ENCODE results near the gene MACROD2. TPM values are rescaled to one million over a fixed set of nuclear protein-coding genes. Genes with fewer than 3 reads are reported as not detected.
A peak's percentile ranks its signal among the peaks of the same experiment; 100 is the strongest.

MACROD2 gene
- total RNA-seq, 4 donors from 2014 or later, result 8.7 to 17.8 (median 10.8) TPM

DNA sequence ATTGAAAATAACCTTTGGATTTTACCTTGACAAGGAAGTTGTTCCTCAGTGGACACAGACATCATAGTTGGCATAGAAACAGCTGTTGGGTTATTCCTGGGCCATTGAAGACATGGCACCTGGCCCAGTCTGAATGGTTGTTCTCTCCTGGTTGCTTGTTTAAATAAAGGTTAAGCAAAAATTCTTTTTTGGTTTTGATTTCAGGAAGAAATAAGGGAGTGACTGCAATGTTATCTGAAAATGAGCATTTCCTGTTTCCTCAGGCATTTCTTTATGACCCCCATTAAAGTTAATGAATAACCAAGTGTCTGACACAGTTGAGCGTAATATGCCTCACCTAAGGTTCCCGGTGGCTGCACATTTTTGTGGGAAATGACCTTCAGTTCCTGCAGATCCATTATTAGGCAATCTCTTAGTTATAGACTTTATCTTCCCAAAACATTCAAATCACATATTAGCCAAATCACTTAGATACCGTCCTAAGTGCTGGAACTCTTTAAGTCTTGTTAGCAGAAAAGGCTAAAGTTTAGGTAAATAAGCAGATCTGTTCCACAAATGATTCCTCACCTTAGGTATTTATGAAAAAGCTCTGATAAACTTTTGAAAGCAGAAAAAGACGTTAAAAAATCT is 990.8 kb downstream of the MACROD2 start:
- TF ChIP-seq, protein P1, sequence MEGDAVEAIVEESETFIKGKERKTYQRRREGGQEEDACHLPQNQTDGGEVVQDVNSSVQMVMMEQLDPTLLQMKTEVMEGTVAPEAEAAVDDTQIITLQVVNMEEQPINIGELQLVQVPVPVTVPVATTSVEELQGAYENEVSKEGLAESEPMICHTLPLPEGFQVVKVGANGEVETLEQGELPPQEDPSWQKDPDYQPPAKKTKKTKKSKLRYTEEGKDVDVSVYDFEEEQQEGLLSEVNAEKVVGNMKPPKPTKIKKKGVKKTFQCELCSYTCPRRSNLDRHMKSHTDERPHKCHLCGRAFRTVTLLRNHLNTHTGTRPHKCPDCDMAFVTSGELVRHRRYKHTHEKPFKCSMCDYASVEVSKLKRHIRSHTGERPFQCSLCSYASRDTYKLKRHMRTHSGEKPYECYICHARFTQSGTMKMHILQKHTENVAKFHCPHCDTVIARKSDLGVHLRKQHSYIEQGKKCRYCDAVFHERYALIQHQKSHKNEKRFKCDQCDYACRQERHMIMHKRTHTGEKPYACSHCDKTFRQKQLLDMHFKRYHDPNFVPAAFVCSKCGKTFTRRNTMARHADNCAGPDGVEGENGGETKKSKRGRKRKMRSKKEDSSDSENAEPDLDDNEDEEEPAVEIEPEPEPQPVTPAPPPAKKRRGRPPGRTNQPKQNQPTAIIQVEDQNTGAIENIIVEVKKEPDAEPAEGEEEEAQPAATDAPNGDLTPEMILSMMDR (IDR thresholded peaks at IDR 0.05), result no peak
- TF ChIP-seq POLR2A (IDR thresholded peaks at IDR 0.05), result no peak
- peaks cover 15 to 18% of the 10 kb centered on the region in 2 donors for H3K4me1 ChIP-seq
- no peaks in the 10 kb centered on the region for H3K36me3 ChIP-seq
- H3K27ac ChIP-seq, result peak overlapping the region; percentile 62 to 84 (median 79)
- DNase-seq, result peak; percentile 90 to 92
- no peaks in the 10 kb centered on the region for H3K27me3 ChIP-seq
- 27 to 32% methylated on average over 4 of the region's 4 CpGs for WGBS, 2 donors
- H3K9me3 ChIP-seq, result no peaks in the 10 kb centered on the region
- H3K4me3 ChIP-seq (replicated peaks in 1 of 3), result no peak overlapping the region
- intact Hi-C loops (cut with DNase I), result no loop called here

DNA sequence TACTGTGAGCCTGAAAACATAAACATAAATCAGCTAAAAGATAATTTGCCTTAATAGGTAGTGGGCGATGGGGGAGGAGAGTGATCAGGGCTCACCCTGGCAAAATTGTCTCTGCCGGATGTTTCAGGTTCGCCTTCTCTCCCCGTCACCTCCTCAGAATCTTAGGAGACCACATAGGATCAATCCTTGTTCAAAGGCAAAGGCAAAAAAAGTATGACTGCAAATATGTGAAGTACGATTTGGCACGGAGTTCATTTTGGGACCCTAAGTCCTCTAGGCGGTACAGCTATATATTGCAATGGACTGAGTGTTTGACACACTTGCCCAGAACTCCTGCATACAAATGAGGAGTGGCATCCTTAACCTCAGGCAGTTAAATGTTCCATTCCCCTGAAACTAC is 991.3 kb downstream of the MACROD2 start:
- 90 to 92% methylated on average over 7 of the region's 7 CpGs for WGBS, 2 donors
- peak overlapping the region; percentile 62 to 84 (median 63) for H3K27ac ChIP-seq
- intact Hi-C loops (cut with DNase I), result no loop called here

DNA sequence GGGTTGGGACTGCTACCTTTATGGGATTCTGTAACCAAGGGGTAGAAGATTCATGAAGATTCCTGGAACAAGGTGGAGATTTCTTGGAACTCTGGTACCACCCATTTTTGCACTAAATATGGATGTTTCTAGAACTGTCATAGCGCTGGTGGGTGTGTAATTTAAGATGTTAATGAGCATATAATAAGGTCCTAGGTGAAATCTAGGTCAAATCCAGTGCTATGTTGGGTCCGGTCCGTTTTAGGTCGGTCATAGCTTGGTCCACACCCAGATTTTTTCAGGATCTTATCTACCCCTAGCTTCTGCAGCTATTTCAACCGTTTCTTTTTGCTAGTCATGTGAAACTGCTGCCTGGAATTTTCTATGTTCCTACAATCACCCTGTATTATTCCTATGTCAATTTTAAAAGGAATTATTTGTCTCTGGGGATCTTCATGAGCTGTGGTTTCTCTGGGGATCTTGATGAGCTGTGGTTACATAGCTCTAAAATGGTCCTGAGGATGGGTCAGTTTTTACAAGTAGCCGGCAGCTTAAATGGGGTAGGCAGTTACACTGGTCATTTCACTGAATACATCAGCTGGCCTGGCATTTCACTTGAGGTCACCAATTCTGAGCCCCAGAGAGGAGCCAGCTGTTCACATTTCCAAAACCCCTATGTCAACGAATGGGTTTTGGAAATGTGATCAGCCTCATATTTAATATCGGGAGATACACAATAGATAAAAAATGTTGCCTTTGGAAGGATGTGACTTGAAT is 994.4 kb downstream of the MACROD2 start:
- DNase-seq, result no peak
- no peaks in the 10 kb centered on the region for H3K9me3 ChIP-seq
- H3K27me3 ChIP-seq, result no peaks in the 10 kb centered on the region
- H3K4me3 ChIP-seq (replicated peaks in 1 of 3), result no peak overlapping the region
- peaks cover 14 to 16% of the 10 kb centered on the region in 2 donors for H3K4me1 ChIP-seq
- no peak for TF ChIP-seq POLR2A (IDR thresholded peaks at IDR 0.05)
- TF ChIP-seq, protein P1 (IDR thresholded peaks at IDR 0.05), result no peak
- 90 to 93% methylated on average over 8 of the region's 8 CpGs for WGBS, 2 donors
- intact Hi-C loops (cut with DNase I), result no loop called here
- H3K27ac ChIP-seq, result no peak overlapping the region
- H3K36me3 ChIP-seq, result no peaks in the 10 kb centered on the region

More for the DNA sequence above, 991.3 kb downstream of the MACROD2 start:
- H3K4me1 ChIP-seq, result peaks cover 15 to 18% of the 10 kb centered on the region in 2 donors
- TF ChIP-seq, protein P1 (IDR thresholded peaks at IDR 0.05), result no peak
- TF ChIP-seq POLR2A (IDR thresholded peaks at IDR 0.05), result no peak
- H3K9me3 ChIP-seq, result no peaks in the 10 kb centered on the region
- no peaks in the 10 kb centered on the region for H3K27me3 ChIP-seq
- no peak overlapping the region for H3K4me3 ChIP-seq (replicated peaks in 1 of 3)
- DNase-seq, result no peak
- no peaks in the 10 kb centered on the region for H3K36me3 ChIP-seq

DNA sequence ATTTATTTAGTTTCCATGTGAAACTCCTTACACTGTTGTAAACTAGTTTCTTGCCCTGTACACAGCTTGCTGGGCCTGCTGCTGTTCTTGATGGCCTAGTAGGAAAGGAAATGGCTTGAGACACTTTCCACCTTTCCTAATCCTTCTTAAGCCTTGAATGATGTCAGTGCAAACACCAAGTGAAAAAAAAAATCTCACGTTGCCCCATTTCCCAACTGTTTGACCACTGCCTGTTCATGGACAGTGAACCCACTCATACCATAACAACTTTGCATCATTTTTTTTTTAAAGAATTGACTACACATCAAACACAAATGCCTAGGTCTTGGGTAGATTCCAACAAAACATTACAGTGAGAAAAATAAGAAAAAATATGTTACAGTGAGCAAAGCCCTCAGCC is 995.7 kb downstream of the MACROD2 start:
- Histone ChIP-seq H3K9me3 (no peaks in the 10 kb centered on the region), H3K36me3 (no peaks in the 10 kb centered on the region), H3K27me3 (no peaks in the 10 kb centered on the region), H3K4me3 (replicated peaks in 1 of 3) (no peak overlapping the region), H3K4me1 (peaks cover 3 to 9% of the 10 kb centered on the region in 2 donors), H3K27ac (no peak overlapping the region)
- no peak for DNase-seq
- intact Hi-C loops (cut with DNase I), result no loop called here
- TF ChIP-seq, protein P1 (IDR thresholded peaks at IDR 0.05), result no peak
- no peak for TF ChIP-seq POLR2A (IDR thresholded peaks at IDR 0.05)
- WGBS, 2 donors, result 83 to 93% methylated on average over 1 of the region's 1 CpG

DNA sequence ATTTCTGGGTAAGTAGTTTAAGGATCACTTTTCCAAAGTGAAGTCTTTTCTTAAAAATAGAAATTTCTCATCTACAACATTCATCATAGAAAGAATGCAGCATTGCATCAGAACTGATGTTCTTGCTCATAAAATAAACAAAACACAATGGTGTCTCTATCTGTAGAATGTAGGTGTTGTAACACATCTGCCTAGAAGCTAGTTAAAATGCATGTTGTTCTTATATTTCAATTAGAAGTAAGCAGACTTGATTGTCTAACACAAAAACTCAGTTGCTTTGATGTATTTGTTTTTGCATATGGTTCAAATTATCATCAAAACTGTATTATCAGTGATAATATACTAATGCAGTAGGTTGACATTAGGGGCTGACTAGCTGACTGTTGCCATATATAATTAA is 996.8 kb downstream of the MACROD2 start:
- no peaks in the 10 kb centered on the region for H3K4me1 ChIP-seq
- intact Hi-C loops (cut with DNase I), result no loop called here
- no peak for DNase-seq
- no peaks in the 10 kb centered on the region for H3K27me3 ChIP-seq
- no peaks in the 10 kb centered on the region for H3K9me3 ChIP-seq
- H3K27ac ChIP-seq, result no peak overlapping the region
- no peak overlapping the region for H3K4me3 ChIP-seq (replicated peaks in 1 of 3)
- TF ChIP-seq, protein P1 (IDR thresholded peaks at IDR 0.05), result no peak
- no peaks in the 10 kb centered on the region for H3K36me3 ChIP-seq
